Measurements from ENCODE around the gene USP6NL.

USP6NL gene

GRCh38 chr10:11593612-11594011 is 17.8 kb downstream of the USP6NL start:
- no peak for DNase-seq (ENCODE audit: low read depth in 3 of 3)

- DNase-seq (ENCODE audit: low read depth in 3 of 3) = no peak
These were observed 21.7 kb downstream of the USP6NL start for GRCh38 chr10:11589738-11590137.

GRCh38 chr10:11588873-11589574 is 22.4 kb downstream of the USP6NL start:
- no peak for DNase-seq (ENCODE audit: low read depth in 3 of 3)

GRCh38 chr10:11587722-11588259 is 23.7 kb downstream of the USP6NL start:
- no peak for DNase-seq (ENCODE audit: low read depth in 3 of 3)

GRCh38 chr10:11586170-11586569 is 25.3 kb downstream of the USP6NL start:
- no peak for DNase-seq (ENCODE audit: low read depth in 3 of 3)

- DNase-seq (ENCODE audit: low read depth in 3 of 3) = no peak
These were observed 30.2 kb downstream of the USP6NL start for GRCh38 chr10:11581213-11581612.

GRCh38 chr10:11579885-11580284 is 31.6 kb downstream of the USP6NL start:
- DNase-seq (ENCODE audit: low read depth in 3 of 3) = no peak

- DNase-seq (ENCODE audit: low read depth in 3 of 3) = peak; percentile 31 to 45 (median 39)
These were observed 32.6 kb downstream of the USP6NL start for GRCh38 chr10:11578802-11579255.

GRCh38 chr10:11576092-11576809 is 35.2 kb downstream of the USP6NL start:
- no peak for DNase-seq (ENCODE audit: low read depth in 3 of 3)

- DNase-seq (ENCODE audit: low read depth in 3 of 3) = no peak
These were observed 38.0 kb downstream of the USP6NL start for GRCh38 chr10:11573497-11573896.

GRCh38 chr10:11570751-11571150 is 40.7 kb downstream of the USP6NL start:
- no peak for DNase-seq (ENCODE audit: low read depth in 3 of 3)

GRCh38 chr10:11569471-11569870 is 42.0 kb downstream of the USP6NL start:
- DNase-seq (ENCODE audit: low read depth in 3 of 3) = no peak

GRCh38 chr10:11568578-11568977 is 42.9 kb downstream of the USP6NL start:
- no peak for DNase-seq (ENCODE audit: low read depth in 3 of 3)

- no peak for DNase-seq (ENCODE audit: low read depth in 3 of 3)
These were observed 46.7 kb downstream of the USP6NL start for GRCh38 chr10:11564741-11565140.

- no peak for DNase-seq (ENCODE audit: low read depth in 3 of 3)
These were observed 47.5 kb downstream of the USP6NL start for GRCh38 chr10:11563936-11564335.

- no peak for DNase-seq (ENCODE audit: low read depth in 3 of 3)
These were observed 48.6 kb downstream of the USP6NL start for GRCh38 chr10:11562888-11563287.

GRCh38 chr10:11560076-11560709 is 51.3 kb downstream of the USP6NL start:
- DNase-seq (ENCODE audit: low read depth in 3 of 3) = no peak

GRCh38 chr10:11557967-11558366 is 53.5 kb downstream of the USP6NL start:
- DNase-seq (ENCODE audit: low read depth in 3 of 3) = no peak

GRCh38 chr10:11557513-11557912 is 53.9 kb downstream of the USP6NL start:
- DNase-seq (ENCODE audit: low read depth in 3 of 3) = no peak

GRCh38 chr10:11555556-11555955 is 55.9 kb downstream of the USP6NL start:
- DNase-seq (ENCODE audit: low read depth in 3 of 3) = no peak

- DNase-seq (ENCODE audit: low read depth in 3 of 3) = no peak
These were observed 57.6 kb downstream of the USP6NL start for GRCh38 chr10:11553773-11554381.

All from stimulated activated CD4-positive, alpha-beta T cell treated with anti-CD3 and anti-CD28 coated beads, TNF-alpha, amount 100 ng/mL, for 24 hours (primary cell).